HepG2 (cell line): Measurements from ENCODE around the gene PLCG1. TPM values are rescaled to one million over a fixed set of nuclear protein-coding genes. Genes with fewer than 3 reads are reported as not detected.

ENCODE experiments used
- FOSL1 ChIP-seq: sonication (generic); formaldehyde crosslinking; IDR thresholded peaks from 2 replicates; pipeline ENCODE4 v1.9.0; 2021; ENCODE audit warnings: missing genetic modification reagents, borderline replicate concordance
- FOXA3 ChIP-seq: IDR thresholded peaks from 2 replicates; pipeline ENCODE4 v1.6.1; 2016; ENCODE audit warnings: missing genetic modification reagents, missing compliant biosample characterization
- GABPB1 ChIP-seq: IDR thresholded peaks from 2 replicates; pipeline ENCODE4 v1.6.1; 2016; ENCODE audit warnings: mild to moderate bottlenecking, missing genetic modification reagents, moderate library complexity, missing compliant biosample characterization
- IRF2 ChIP-seq: IDR thresholded peaks from 2 replicates; pipeline ENCODE4 v1.6.1; 2018; ENCODE audit warnings: missing genetic modification reagents, missing compliant biosample characterization
- MTF1 ChIP-seq: sonication (generic); formaldehyde crosslinking; IDR thresholded peaks from 2 replicates; pipeline ENCODE4 v1.5.0; 2020; ENCODE audit warnings: missing genetic modification reagents
- NFIC ChIP-seq: IDR thresholded peaks from 2 replicates; pipeline ENCODE4 v1.6.1; 2012; ENCODE audit warnings: mild to moderate bottlenecking, low read length, inconsistent platforms
- NKX3-1 ChIP-seq: sonication (generic); formaldehyde crosslinking; IDR thresholded peaks from 2 replicates; pipeline ENCODE4 v1.5.0; 2020; ENCODE audit warnings: missing genetic modification reagents
- PPARG ChIP-seq: conservative IDR thresholded peaks from 2 replicates; pipeline ENCODE4 v1.6.1; 2016; ENCODE audit warnings: missing biosample characterization, missing genetic modification reagents
- SALL1 ChIP-seq: sonication (generic); formaldehyde crosslinking; IDR thresholded peaks from 2 replicates; pipeline ENCODE4 v1.8.0; 2022; ENCODE audit warnings: mild to moderate bottlenecking, missing genetic modification reagents
- ZNF12 ChIP-seq: sonication (generic); formaldehyde crosslinking; IDR thresholded peaks from 2 replicates; pipeline ENCODE4 v1.5.0; 2020; ENCODE audit warnings: missing genetic modification reagents
- polyA plus RNA-seq, 8 experiments: library from polyadenylated mRNA; depleted of rRNA in 3 of 8; stranded (reverse) in 7 of 8; unstranded in 1 of 8; fragments of >200 nt; fragmentation: Illumina TruSeq in 4 of 8; extraction: Trizol in 4 of 8; gene quantifications; 2 replicates each; pipeline versions ENCODE4 v1.2.1 to v1.2.3, GENCODE V29; 2011 to 2016; ENCODE audit warnings: low read depth in 4 of 8, missing spikeins in 1 of 8, mixed read lengths in 1 of 8; ENCODE audit not compliant: insufficient read depth in 1 of 8
- total RNA-seq, 5 experiments: library from RNA; depleted of rRNA; stranded (reverse); fragments of >200 nt; fragmentation: Illumina TruSeq; extraction: Trizol; gene quantifications; 2 replicates each; pipeline ENCODE4 v1.2.3, GENCODE V29; 2016; ENCODE audit warnings: low read depth in 1 of 5
- TF ChIP-seq, protein P1 (sequence below): sonication (generic); formaldehyde crosslinking; IDR thresholded peaks from 2 replicates; pipeline ENCODE4 v1.5.0; 2020; ENCODE audit warnings: mild to moderate bottlenecking, missing genetic modification reagents, borderline replicate concordance
- TF ChIP-seq, protein P2 (sequence below): IDR thresholded peaks from 2 replicates; pipeline ENCODE4 v1.4.0; 2020; ENCODE audit warnings: mild to moderate bottlenecking, missing genetic modification reagents
- TF ChIP-seq, protein P3 (sequence below): IDR thresholded peaks from 2 replicates; pipeline ENCODE4 v1.6.1; 2018; ENCODE audit warnings: missing genetic modification reagents, mild to moderate bottlenecking, missing compliant biosample characterization

PLCG1 gene
- total and polyA plus RNA-seq, 2 of the 13 experiments (the other 11 are each of a cell fraction or from before 2014, with no cell fraction given), result 85.3 to 158 TPM

DNA sequence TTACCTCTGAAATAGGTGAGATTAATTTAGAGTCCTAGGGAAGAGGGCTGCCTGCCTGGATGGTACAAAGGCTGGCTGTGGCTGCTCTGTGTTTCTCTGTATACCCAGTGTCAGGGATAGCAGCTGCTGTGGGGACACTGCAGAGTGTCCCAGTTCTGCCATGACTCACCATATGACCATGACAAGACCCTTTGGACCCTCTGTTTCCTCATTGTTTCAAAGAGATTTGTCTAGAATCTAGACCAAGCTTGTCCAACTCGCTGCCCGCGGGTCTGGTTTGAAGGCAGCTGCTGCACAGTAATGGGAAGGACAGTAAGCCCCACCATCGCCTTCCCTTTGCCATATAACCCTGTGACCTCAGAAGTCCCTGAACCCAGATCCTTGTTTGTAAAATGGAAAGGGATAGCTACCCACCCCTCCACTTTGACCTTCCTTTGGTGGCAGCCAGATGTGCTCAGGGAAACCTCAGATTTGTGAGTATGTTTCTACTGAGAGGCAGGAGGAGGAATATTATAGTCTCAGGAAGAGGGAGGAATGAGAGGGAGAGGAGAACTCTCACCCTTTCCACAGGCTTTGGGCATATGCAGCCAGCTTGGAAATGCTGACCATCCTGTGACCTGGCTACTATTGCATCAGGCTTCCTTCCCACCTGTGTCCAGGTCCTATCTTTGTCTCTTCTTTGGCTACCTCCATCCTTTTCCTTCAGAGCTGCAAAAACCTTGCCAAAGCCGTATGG lies 14.0 kb downstream of the PLCG1 start (continued):
- TF ChIP-seq GABPB1 (peak; percentile 26; the same call in 1 of the 2 replicates), MTF1 (no peak), FOXA3 (0 out of 2 replicates have a peak, but pooled peaks have one; percentile 10), IRF2 (CRISPR knock-in tag) (peak; percentile 67; the same call in 1 of the 2 replicates), ZNF12 (CRISPR knock-in tag) (peak; percentile 80; the same call in 1 of the 2 replicates), SALL1 (peak; percentile 54), FOSL1 (CRISPR knock-in tag) (peak; percentile 76), NFIC (no peak), PPARG (peak; percentile 31; the same call in 1 of the 2 replicates), NKX3-1 (CRISPR knock-in tag) (no peak)
- TF ChIP-seq, protein P1, sequence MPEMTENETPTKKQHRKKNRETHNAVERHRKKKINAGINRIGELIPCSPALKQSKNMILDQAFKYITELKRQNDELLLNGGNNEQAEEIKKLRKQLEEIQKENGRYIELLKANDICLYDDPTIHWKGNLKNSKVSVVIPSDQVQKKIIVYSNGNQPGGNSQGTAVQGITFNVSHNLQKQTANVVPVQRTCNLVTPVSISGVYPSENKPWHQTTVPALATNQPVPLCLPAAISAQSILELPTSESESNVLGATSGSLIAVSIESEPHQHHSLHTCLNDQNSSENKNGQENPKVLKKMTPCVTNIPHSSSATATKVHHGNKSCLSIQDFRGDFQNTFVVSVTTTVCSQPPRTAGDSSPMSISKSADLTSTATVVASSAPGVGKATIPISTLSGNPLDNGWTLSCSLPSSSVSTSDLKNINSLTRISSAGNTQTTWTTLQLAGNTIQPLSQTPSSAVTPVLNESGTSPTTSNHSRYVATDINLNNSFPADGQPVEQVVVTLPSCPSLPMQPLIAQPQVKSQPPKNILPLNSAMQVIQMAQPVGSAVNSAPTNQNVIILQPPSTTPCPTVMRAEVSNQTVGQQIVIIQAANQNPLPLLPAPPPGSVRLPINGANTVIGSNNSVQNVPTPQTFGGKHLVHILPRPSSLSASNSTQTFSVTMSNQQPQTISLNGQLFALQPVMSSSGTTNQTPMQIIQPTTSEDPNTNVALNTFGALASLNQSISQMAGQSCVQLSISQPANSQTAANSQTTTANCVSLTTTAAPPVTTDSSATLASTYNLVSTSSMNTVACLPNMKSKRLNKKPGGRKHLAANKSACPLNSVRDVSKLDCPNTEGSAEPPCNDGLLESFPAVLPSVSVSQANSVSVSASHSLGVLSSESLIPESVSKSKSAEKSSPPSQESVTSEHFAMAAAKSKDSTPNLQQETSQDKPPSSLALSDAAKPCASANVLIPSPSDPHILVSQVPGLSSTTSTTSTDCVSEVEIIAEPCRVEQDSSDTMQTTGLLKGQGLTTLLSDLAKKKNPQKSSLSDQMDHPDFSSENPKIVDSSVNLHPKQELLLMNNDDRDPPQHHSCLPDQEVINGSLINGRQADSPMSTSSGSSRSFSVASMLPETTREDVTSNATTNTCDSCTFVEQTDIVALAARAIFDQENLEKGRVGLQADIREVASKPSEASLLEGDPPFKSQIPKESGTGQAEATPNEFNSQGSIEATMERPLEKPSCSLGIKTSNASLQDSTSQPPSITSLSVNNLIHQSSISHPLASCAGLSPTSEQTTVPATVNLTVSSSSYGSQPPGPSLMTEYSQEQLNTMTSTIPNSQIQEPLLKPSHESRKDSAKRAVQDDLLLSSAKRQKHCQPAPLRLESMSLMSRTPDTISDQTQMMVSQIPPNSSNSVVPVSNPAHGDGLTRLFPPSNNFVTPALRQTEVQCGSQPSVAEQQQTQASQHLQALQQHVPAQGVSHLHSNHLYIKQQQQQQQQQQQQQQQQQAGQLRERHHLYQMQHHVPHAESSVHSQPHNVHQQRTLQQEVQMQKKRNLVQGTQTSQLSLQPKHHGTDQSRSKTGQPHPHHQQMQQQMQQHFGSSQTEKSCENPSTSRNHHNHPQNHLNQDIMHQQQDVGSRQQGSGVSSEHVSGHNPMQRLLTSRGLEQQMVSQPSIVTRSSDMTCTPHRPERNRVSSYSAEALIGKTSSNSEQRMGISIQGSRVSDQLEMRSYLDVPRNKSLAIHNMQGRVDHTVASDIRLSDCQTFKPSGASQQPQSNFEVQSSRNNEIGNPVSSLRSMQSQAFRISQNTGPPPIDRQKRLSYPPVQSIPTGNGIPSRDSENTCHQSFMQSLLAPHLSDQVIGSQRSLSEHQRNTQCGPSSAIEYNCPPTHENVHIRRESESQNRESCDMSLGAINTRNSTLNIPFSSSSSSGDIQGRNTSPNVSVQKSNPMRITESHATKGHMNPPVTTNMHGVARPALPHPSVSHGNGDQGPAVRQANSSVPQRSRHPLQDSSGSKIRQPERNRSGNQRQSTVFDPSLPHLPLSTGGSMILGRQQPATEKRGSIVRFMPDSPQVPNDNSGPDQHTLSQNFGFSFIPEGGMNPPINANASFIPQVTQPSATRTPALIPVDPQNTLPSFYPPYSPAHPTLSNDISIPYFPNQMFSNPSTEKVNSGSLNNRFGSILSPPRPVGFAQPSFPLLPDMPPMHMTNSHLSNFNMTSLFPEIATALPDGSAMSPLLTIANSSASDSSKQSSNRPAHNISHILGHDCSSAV (CRISPR knock-in tag), result no peak
- TF ChIP-seq, protein P2, sequence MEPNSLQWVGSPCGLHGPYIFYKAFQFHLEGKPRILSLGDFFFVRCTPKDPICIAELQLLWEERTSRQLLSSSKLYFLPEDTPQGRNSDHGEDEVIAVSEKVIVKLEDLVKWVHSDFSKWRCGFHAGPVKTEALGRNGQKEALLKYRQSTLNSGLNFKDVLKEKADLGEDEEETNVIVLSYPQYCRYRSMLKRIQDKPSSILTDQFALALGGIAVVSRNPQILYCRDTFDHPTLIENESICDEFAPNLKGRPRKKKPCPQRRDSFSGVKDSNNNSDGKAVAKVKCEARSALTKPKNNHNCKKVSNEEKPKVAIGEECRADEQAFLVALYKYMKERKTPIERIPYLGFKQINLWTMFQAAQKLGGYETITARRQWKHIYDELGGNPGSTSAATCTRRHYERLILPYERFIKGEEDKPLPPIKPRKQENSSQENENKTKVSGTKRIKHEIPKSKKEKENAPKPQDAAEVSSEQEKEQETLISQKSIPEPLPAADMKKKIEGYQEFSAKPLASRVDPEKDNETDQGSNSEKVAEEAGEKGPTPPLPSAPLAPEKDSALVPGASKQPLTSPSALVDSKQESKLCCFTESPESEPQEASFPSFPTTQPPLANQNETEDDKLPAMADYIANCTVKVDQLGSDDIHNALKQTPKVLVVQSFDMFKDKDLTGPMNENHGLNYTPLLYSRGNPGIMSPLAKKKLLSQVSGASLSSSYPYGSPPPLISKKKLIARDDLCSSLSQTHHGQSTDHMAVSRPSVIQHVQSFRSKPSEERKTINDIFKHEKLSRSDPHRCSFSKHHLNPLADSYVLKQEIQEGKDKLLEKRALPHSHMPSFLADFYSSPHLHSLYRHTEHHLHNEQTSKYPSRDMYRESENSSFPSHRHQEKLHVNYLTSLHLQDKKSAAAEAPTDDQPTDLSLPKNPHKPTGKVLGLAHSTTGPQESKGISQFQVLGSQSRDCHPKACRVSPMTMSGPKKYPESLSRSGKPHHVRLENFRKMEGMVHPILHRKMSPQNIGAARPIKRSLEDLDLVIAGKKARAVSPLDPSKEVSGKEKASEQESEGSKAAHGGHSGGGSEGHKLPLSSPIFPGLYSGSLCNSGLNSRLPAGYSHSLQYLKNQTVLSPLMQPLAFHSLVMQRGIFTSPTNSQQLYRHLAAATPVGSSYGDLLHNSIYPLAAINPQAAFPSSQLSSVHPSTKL (CRISPR knock-in tag), result peak; percentile 65
- TF ChIP-seq, protein P3, sequence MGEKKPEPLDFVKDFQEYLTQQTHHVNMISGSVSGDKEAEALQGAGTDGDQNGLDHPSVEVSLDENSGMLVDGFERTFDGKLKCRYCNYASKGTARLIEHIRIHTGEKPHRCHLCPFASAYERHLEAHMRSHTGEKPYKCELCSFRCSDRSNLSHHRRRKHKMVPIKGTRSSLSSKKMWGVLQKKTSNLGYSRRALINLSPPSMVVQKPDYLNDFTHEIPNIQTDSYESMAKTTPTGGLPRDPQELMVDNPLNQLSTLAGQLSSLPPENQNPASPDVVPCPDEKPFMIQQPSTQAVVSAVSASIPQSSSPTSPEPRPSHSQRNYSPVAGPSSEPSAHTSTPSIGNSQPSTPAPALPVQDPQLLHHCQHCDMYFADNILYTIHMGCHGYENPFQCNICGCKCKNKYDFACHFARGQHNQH, result no peak
